ENCODE data around the gene KCNJ6.
A peak's percentile ranks its signal among the peaks of the same experiment; 100 is the strongest.

The KCNJ6 gene

DNA sequence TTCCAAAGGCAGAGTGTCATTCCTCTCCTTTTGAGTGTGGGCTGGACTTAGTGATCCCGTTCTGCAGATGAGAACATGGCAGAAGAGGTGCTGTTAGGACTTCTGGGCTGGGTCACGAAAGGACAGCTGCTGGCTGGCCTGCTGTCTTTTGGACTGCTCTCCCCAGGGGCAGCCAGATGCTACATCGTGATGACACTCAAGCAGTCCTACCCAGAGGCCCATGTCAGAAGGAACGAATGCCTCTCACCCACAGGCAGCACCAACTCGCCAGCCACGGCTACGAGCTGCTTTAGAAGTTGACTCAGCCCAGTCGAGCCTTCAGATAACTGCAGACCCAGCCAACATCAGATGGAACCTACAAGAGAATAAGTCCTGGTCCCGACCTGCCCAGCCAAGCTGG is 156.5 kb downstream of the KCNJ6 start:
- H3K4me1 ChIP-seq (ENCODE audit: control insufficient read depth, insufficient read depth, low read depth, low read length), result peaks cover 6% of the 10 kb centered on the region
- no peak overlapping the region for H3K4me3 ChIP-seq (ENCODE audit: insufficient read depth in 1 of 2, low read depth in 1 of 2, low read length in 2 of 2)
- peaks cover 0 to 10% of the 10 kb centered on the region in 2 experiments for H3K36me3 ChIP-seq (ENCODE audit: control insufficient read depth in 1 of 2, insufficient read depth in 2 of 2, low read depth in 1 of 2, low read length in 2 of 2)
- H3K79me1 ChIP-seq (replicated peaks; ENCODE audit: low read length, poor library complexity, severe bottlenecking), result no peaks in the 10 kb centered on the region
- no peak overlapping the region for H3K27ac ChIP-seq (ENCODE audit: low read length, poor library complexity, severe bottlenecking)
- no peak overlapping the region for H2BK120ac ChIP-seq (ENCODE audit: low read depth, low read length)
- no peak overlapping the region for H2BK12ac ChIP-seq (ENCODE audit: low read length in 2 of 2)
- H3K23ac ChIP-seq (ENCODE audit: low read length in 2 of 2), result no peak overlapping the region
- H3K27me3 ChIP-seq (ENCODE audit: control insufficient read depth in 1 of 2, insufficient read depth in 1 of 2, low read length in 2 of 2), result peaks cover 0 to 74% of the 10 kb centered on the region in 2 experiments
- H3K9ac ChIP-seq (ENCODE audit: low read length), result no peak overlapping the region
- H2AFZ ChIP-seq (ENCODE audit: low read depth, low read length), result no peak overlapping the region
- no peak overlapping the region for H3K18ac ChIP-seq (ENCODE audit: low read depth in 1 of 2, low read length in 2 of 2)
- H4K8ac ChIP-seq (ENCODE audit: low read length), result no peak overlapping the region
- H3K9me3 ChIP-seq (ENCODE audit: control insufficient read depth, low read length), result no peaks in the 10 kb centered on the region
- H2BK15ac ChIP-seq (ENCODE audit: low read depth, poor library complexity, severe bottlenecking), result no peak overlapping the region
- WGBS, result 93% methylated on average over 8 of the region's 9 CpGs
- no peak overlapping the region for H3K14ac ChIP-seq (ENCODE audit: low read length in 2 of 2)
- no peak overlapping the region for H3K4ac ChIP-seq (ENCODE audit: low read depth in 1 of 2, low read length in 2 of 2)
- no peak overlapping the region for H4K91ac ChIP-seq (ENCODE audit: low read length)
- no peak overlapping the region for H2BK5ac ChIP-seq (ENCODE audit: low read depth, low read length, poor library complexity, severe bottlenecking)
- DNase-seq, result no peak
- H3K4me2 ChIP-seq (ENCODE audit: low read length, poor library complexity, severe bottlenecking), result no peak overlapping the region
- no peak overlapping the region for H2AK5ac ChIP-seq (ENCODE audit: low read length, severe bottlenecking)

DNA sequence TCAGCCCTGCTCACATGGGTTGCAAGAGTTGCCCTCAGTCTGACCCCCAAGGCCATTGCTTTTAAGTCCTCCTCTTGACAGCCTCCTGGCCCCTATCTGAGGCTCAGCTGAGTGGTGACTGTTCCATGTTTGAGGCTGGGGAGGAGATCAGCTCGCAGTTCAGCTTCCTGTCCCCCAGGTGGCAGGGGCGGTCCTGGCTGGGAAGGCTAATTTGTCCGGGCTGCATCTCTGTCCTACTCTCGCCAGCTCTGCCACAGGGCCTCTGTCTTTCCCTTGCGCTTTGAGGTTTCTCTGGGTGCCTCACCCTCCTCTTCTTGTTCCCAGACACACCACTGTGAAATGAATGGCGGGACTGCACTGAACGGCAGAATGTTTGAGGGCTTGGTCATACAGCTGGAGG is 157.3 kb downstream of the KCNJ6 start:
- peaks cover 6% of the 10 kb centered on the region for H3K4me1 ChIP-seq (ENCODE audit: control insufficient read depth, insufficient read depth, low read depth, low read length)
- no peak overlapping the region for H2AFZ ChIP-seq (ENCODE audit: low read depth, low read length)
- no peaks in the 10 kb centered on the region for H3K9me3 ChIP-seq (ENCODE audit: control insufficient read depth, low read length)
- no peak overlapping the region for H2AK5ac ChIP-seq (ENCODE audit: low read length, severe bottlenecking)
- H2BK5ac ChIP-seq (ENCODE audit: low read depth, low read length, poor library complexity, severe bottlenecking), result no peak overlapping the region
- peaks cover 0 to 80% of the 10 kb centered on the region in 2 experiments for H3K27me3 ChIP-seq (ENCODE audit: control insufficient read depth in 1 of 2, insufficient read depth in 1 of 2, low read length in 2 of 2)
- no peak overlapping the region for H3K4me3 ChIP-seq (ENCODE audit: insufficient read depth in 1 of 2, low read depth in 1 of 2, low read length in 2 of 2)
- peak; percentile 65 for DNase-seq
- H3K36me3 ChIP-seq (ENCODE audit: control insufficient read depth in 1 of 2, insufficient read depth in 2 of 2, low read depth in 1 of 2, low read length in 2 of 2), result peaks cover 0 to 10% of the 10 kb centered on the region in 2 experiments
- H3K9ac ChIP-seq (ENCODE audit: low read length), result no peak overlapping the region
- no peak overlapping the region for H2BK15ac ChIP-seq (ENCODE audit: low read depth, poor library complexity, severe bottlenecking)
- H3K79me1 ChIP-seq (replicated peaks; ENCODE audit: low read length, poor library complexity, severe bottlenecking), result no peaks in the 10 kb centered on the region
- H3K23ac ChIP-seq (ENCODE audit: low read length in 2 of 2), result no peak overlapping the region
- H3K4ac ChIP-seq (ENCODE audit: low read depth in 1 of 2, low read length in 2 of 2), result no peak overlapping the region
- no peak overlapping the region for H4K8ac ChIP-seq (ENCODE audit: low read length)
- H2BK120ac ChIP-seq (ENCODE audit: low read depth, low read length), result no peak overlapping the region
- WGBS, result 56% methylated on average over 6 of the region's 7 CpGs
- H4K91ac ChIP-seq (ENCODE audit: low read length), result no peak overlapping the region
- no peak overlapping the region for H3K27ac ChIP-seq (ENCODE audit: low read length, poor library complexity, severe bottlenecking)
- H2BK12ac ChIP-seq (ENCODE audit: low read length in 2 of 2), result no peak overlapping the region
- no peak overlapping the region for H3K14ac ChIP-seq (ENCODE audit: low read length in 2 of 2)
- no peak overlapping the region for H3K18ac ChIP-seq (ENCODE audit: low read depth in 1 of 2, low read length in 2 of 2)
- no peak overlapping the region for H3K4me2 ChIP-seq (ENCODE audit: low read length, poor library complexity, severe bottlenecking)

DNA sequence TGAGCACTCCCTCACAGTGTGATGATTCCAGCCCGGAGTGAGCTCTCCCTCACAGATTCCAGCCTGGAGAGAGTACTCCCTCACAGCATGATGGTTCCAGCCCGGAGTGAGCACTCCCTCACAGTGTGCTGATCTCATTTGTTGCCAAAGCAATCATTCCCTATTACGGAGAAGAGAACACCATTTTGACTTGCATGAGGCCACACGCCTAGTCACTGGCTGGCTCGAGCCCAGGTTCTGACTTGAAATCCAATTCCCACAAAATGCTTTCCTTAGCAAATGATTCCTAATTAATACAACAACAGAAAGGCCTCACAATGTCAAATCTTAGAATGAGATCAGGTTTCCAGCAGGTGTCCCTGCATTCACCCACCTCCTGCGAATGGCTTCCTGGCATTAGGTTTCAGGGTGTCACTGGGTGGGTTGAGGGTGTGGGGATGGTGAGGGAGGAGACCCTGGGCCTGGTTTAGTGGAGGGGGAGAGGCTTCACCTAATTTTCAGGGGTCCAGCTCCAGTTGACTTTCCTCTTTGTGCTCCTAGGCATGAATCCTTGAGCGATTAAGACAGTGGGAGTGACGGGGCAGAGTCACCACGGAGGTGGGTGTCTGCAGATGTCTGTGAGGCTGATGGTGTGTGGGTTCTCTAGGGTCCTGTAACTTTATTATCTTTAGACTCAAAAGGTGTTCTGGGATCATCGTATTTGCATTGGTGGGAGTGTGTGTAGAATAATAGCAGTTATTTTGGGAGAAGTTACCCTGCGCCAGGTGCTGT is 158.5 kb downstream of the KCNJ6 start:
- Histone ChIP-seq H2BK15ac (ENCODE audit: low read depth, poor library complexity, severe bottlenecking) (no peak overlapping the region), H3K4me3 (ENCODE audit: insufficient read depth in 1 of 2, low read depth in 1 of 2, low read length in 2 of 2) (no peak overlapping the region), H2BK5ac (ENCODE audit: low read depth, low read length, poor library complexity, severe bottlenecking) (no peak overlapping the region), H4K91ac (ENCODE audit: low read length) (no peak overlapping the region), H3K4ac (ENCODE audit: low read depth in 1 of 2, low read length in 2 of 2) (no peak overlapping the region), H3K23ac (ENCODE audit: low read length in 2 of 2) (no peak overlapping the region), H4K8ac (ENCODE audit: low read length) (no peak overlapping the region), H3K4me2 (ENCODE audit: low read length, poor library complexity, severe bottlenecking) (no peak overlapping the region), H2AFZ (ENCODE audit: low read depth, low read length) (no peak overlapping the region), H3K27ac (ENCODE audit: low read length, poor library complexity, severe bottlenecking) (no peak overlapping the region), H3K18ac (ENCODE audit: low read depth in 1 of 2, low read length in 2 of 2) (no peak overlapping the region), H3K79me1 (replicated peaks; ENCODE audit: low read length, poor library complexity, severe bottlenecking) (no peaks in the 10 kb centered on the region), H3K27me3 (ENCODE audit: control insufficient read depth in 1 of 2, insufficient read depth in 1 of 2, low read length in 2 of 2) (peaks cover 7 to 84% of the 10 kb centered on the region in 2 experiments), H2BK120ac (ENCODE audit: low read depth, low read length) (no peak overlapping the region), H3K36me3 (ENCODE audit: control insufficient read depth in 1 of 2, insufficient read depth in 2 of 2, low read depth in 1 of 2, low read length in 2 of 2) (peaks cover 0 to 13% of the 10 kb centered on the region in 2 experiments), H2BK12ac (ENCODE audit: low read length in 2 of 2) (no peak overlapping the region), H3K4me1 (ENCODE audit: control insufficient read depth, insufficient read depth, low read depth, low read length) (peaks cover 11% of the 10 kb centered on the region), H3K9me3 (ENCODE audit: control insufficient read depth, low read length) (no peaks in the 10 kb centered on the region), H3K9ac (ENCODE audit: low read length) (no peak overlapping the region), H2AK5ac (ENCODE audit: low read length, severe bottlenecking) (peak overlapping the region; percentile 24), H3K14ac (ENCODE audit: low read length in 2 of 2) (no peak overlapping the region)
- no peak for DNase-seq
- 81% methylated on average over 11 of the region's 11 CpGs for WGBS

DNA sequence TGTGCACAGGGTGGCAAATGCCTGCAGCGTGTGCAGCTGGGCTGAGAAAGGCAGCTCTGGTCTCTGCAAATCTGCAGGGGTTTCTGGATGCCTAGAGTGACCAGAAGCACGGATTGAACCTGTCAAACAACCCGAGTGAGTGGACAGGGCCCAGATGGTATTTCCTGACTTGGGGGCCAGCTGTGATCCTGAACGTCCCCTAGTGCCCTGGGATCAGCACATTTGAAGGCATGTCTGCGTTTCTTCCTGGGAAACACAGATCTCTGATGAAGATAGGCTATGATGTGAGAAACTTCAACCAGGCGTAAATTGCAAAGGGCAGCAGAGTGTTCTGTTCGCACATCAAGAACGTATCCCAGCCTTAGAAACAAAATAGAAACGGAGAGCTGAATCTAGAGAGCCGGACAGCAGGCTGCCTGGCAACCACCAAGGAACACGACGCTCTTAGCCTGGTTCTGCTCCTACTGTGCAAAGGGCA is 163.1 kb downstream of the KCNJ6 start:
- H3K9me3 ChIP-seq (ENCODE audit: control insufficient read depth, low read length), result no peaks in the 10 kb centered on the region
- no peak overlapping the region for H2AFZ ChIP-seq (ENCODE audit: low read depth, low read length)
- no peak overlapping the region for H3K4me3 ChIP-seq (ENCODE audit: insufficient read depth in 1 of 2, low read depth in 1 of 2, low read length in 2 of 2)
- H3K14ac ChIP-seq (ENCODE audit: low read length in 2 of 2), result no peak overlapping the region
- peaks cover 9% of the 10 kb centered on the region for H3K4me1 ChIP-seq (ENCODE audit: control insufficient read depth, insufficient read depth, low read depth, low read length)
- 25% methylated on average over 12 of the region's 12 CpGs for WGBS
- H3K79me1 ChIP-seq (replicated peaks; ENCODE audit: low read length, poor library complexity, severe bottlenecking), result no peaks in the 10 kb centered on the region
- peak; percentile 80 for DNase-seq
- H4K91ac ChIP-seq (ENCODE audit: low read length), result peak overlapping the region; percentile 64
- no peak overlapping the region for H3K27ac ChIP-seq (ENCODE audit: low read length, poor library complexity, severe bottlenecking)
- no peak overlapping the region for H3K4ac ChIP-seq (ENCODE audit: low read depth in 1 of 2, low read length in 2 of 2)
- H3K4me2 ChIP-seq (ENCODE audit: low read length, poor library complexity, severe bottlenecking), result no peak overlapping the region
- H3K23ac ChIP-seq (ENCODE audit: low read length in 2 of 2), result no peak overlapping the region
- H2AK5ac ChIP-seq (ENCODE audit: low read length, severe bottlenecking), result no peak overlapping the region
- H3K9ac ChIP-seq (ENCODE audit: low read length), result no peak overlapping the region
- peak overlapping the region in 1 of 2 experiments; percentile 42 for H2BK12ac ChIP-seq (ENCODE audit: low read length in 2 of 2)
- H2BK5ac ChIP-seq (ENCODE audit: low read depth, low read length, poor library complexity, severe bottlenecking), result no peak overlapping the region
- H3K18ac ChIP-seq (ENCODE audit: low read depth in 1 of 2, low read length in 2 of 2), result no peak overlapping the region
- no peak overlapping the region for H2BK120ac ChIP-seq (ENCODE audit: low read depth, low read length)
- no peak overlapping the region for H2BK15ac ChIP-seq (ENCODE audit: low read depth, poor library complexity, severe bottlenecking)
- H4K8ac ChIP-seq (ENCODE audit: low read length), result no peak overlapping the region
- H3K36me3 ChIP-seq (ENCODE audit: control insufficient read depth in 1 of 2, insufficient read depth in 2 of 2, low read depth in 1 of 2, low read length in 2 of 2), result peaks cover 0 to 8% of the 10 kb centered on the region in 2 experiments
- H3K27me3 ChIP-seq (ENCODE audit: control insufficient read depth in 1 of 2, insufficient read depth in 1 of 2, low read length in 2 of 2), result peaks cover 7 to 81% of the 10 kb centered on the region in 2 experiments

Measured in mesenchymal stem cell (in vitro differentiated cells and primary cell).